Heart right ventricle (tissue), 16 donors: ENCODE measurements around the gene IRF2BP2. TPM values are rescaled to one million over a fixed set of nuclear protein-coding genes. Genes with fewer than 3 reads are reported as not detected.

Experiments
- ATAC-seq, 8 donors: fragments of 200-7000 bp; cut with Tn5 transposase; one replicate each; pipeline ENCODE4 v1.9.1; 2020; ENCODE audit warnings: mild to moderate bottlenecking in 8 of 8, moderate library complexity in 8 of 8, moderate number of reproducible peaks in 1 of 8
- DNase-seq, 2 donors: peaks; one replicate each; pipeline ENCODE4 v3.0.0-alpha.2; 2020
- H3K27ac ChIP-seq, 10 donors: fragments of 200-600 bp; sonication (generic) in 2 of 10; one replicate each; pipeline versions ENCODE4 v1.5.0 to v1.8.0; 2020 to 2022; ENCODE audit warnings: mild to moderate bottlenecking in 3 of 10
- H3K27me3 ChIP-seq, 7 donors: fragments of 200-600 bp; one replicate each; pipeline ENCODE4 v1.8.0; 2021 to 2022; ENCODE audit warnings: mild to moderate bottlenecking in 2 of 7
- H3K36me3 ChIP-seq, 9 donors: fragments of 200-600 bp; sonication (generic) in 1 of 9; one replicate each; pipeline versions ENCODE4 v1.5.0 to v1.8.0; 2020 to 2022; ENCODE audit warnings: mild to moderate bottlenecking in 2 of 9
- H3K4me1 ChIP-seq, 9 donors: fragments of 200-600 bp; sonication (generic) in 1 of 9; one replicate each; pipeline versions ENCODE4 v1.5.0 to v1.8.0; 2020 to 2022; ENCODE audit warnings: mild to moderate bottlenecking in 4 of 9
- H3K4me3 ChIP-seq, 10 donors: fragments of 200-600 bp; sonication (generic) in 2 of 10; one replicate each; pipeline versions ENCODE4 v1.5.0 to v1.8.0; 2020 to 2022; ENCODE audit warnings: mild to moderate bottlenecking in 7 of 10, moderate library complexity in 2 of 10
- H3K9me3 ChIP-seq, 11 donors: fragments of 200-600 bp in 10 of 11; sonication (generic) in 2 of 11; one replicate each; pipeline versions ENCODE4 v1.5.0 to v1.8.0; 2013 to 2022; ENCODE audit warnings: mild to moderate bottlenecking in 2 of 11, control low read depth in 1 of 11, moderate library complexity in 1 of 11
- WGBS, 2 donors: extraction: QIAGEN DNeasy Blood & Tissue Kit; methylation state at CpG; one replicate each; pipeline ENCODE4 v1.1.7; 2013; ENCODE audit warnings: inconsistent platforms in 1 of 2; 5-methylcytosine and 5-hydroxymethylcytosine counted together
- intact Hi-C, 10 donors: fragments of 100-400 bp; cut with DNase I; formaldehyde crosslinking; loops; one replicate each; pipeline versions ENCODE4 v1.11.1 to v1.14.2; 2022
- polyA plus RNA-seq, 2 donors: library from polyadenylated mRNA; stranded (reverse); fragments of 200-250 nt; gene quantifications; one replicate each; pipeline ENCODE4 v1.2.3, GENCODE V29; 2013
- total RNA-seq, 10 donors: library from RNA; stranded (reverse); fragmentation: NEBNext Ultra II Directional in 3 of 10; extraction: Animal tissue kit (Norgen Biotek cat#: 25700) in 3 of 10; gene quantifications; one replicate each; pipeline versions ENCODE4 v1.2.1 to v1.2.4, GENCODE V29; 2021 to 2023
- TF ChIP-seq, protein P1 (sequence below), 9 donors: fragments of 200-600 bp; sonication (generic) in 2 of 9; IDR thresholded peaks; one replicate each; pipeline versions ENCODE4 v1.5.0 to v1.8.0; 2021 to 2022; ENCODE audit warnings: antibody characterized with exemption in 9 of 9, mild to moderate bottlenecking in 5 of 9, moderate library complexity in 1 of 9
- donor health status: Arrhythmogenic right ventricular cardiomyopathy.
- donor health status: ischemic (EF 13 %, LVEDD 7.1; RV severe dilation, severe dysfunction).
- donor health status: healthy with polysubstance abuse.
- donor health status: DM: no; HTN: yes; CAD: no.
- donor health status: DM: no; HTN: no; CAD: no.
- donor health status: ischemic (EF 25% LVEDD 6.9; RV normal size, moderate dysfunction).
- donor health status: ischemic (EF 25% LVEDD 5.7; RV mildly dilated, moderate dysfunction).
- donor health status: healthy.
- donor health status: DM: yes; HTN: yes; CAD: no.
- donor health status: Ischemic cardiomyopathy.
- donor health status: ischemic (EF 35%, LVEDD 5.7; RV mildly dilated, moderate dysfunction).
- donor health status: nonischemic (EF 11% LVEDD 7.7; RV severe dilation, severe dysfunction).
- donor health status: DM: yes; HTN: yes; CAD: no.
- donor health status: PGD.
- donor health status: ischemic (EF 29% LVEDD 5.4; RV normal size, mild dysfunction).
- donor health status: nonischemic (EF 23%, LVEDD 6.1; RV moderate dilation, normal function).

The IRF2BP2 gene
- total and polyA plus RNA-seq, 12 donors, result 50.6 to 181 (median 101) TPM

- Histone ChIP-seq H3K9me3 (no peaks in the 10 kb centered on the region), H3K27ac (no peak overlapping the region), H3K36me3 (no peaks in the 10 kb centered on the region), H3K4me3 (no peak overlapping the region), H3K27me3 (no peaks in the 10 kb centered on the region), H3K4me1 (peaks cover 0 to 32% (median 20%) of the 10 kb centered on the region in 9 donors)
- ATAC-seq (no peak), DNase-seq (no peak)
- intact Hi-C loops, result no loop called here
- TF ChIP-seq, protein P1, sequence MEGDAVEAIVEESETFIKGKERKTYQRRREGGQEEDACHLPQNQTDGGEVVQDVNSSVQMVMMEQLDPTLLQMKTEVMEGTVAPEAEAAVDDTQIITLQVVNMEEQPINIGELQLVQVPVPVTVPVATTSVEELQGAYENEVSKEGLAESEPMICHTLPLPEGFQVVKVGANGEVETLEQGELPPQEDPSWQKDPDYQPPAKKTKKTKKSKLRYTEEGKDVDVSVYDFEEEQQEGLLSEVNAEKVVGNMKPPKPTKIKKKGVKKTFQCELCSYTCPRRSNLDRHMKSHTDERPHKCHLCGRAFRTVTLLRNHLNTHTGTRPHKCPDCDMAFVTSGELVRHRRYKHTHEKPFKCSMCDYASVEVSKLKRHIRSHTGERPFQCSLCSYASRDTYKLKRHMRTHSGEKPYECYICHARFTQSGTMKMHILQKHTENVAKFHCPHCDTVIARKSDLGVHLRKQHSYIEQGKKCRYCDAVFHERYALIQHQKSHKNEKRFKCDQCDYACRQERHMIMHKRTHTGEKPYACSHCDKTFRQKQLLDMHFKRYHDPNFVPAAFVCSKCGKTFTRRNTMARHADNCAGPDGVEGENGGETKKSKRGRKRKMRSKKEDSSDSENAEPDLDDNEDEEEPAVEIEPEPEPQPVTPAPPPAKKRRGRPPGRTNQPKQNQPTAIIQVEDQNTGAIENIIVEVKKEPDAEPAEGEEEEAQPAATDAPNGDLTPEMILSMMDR (IDR thresholded peaks at IDR 0.05), result no peak
- 96 to 98% methylated on average over 10 of the region's 10 CpGs for WGBS, 2 donors
These were observed 54.5 kb downstream of the IRF2BP2 start for GRCh38 chr1:234555390-234556024.

GRCh38 chr1:234554698-234555311 lies 55.2 kb downstream of the IRF2BP2 start:
- Histone ChIP-seq H3K9me3 (no peaks in the 10 kb centered on the region), H3K27me3 (no peaks in the 10 kb centered on the region), H3K4me3 (no peak overlapping the region), H3K4me1 (peaks cover 0 to 37% (median 23%) of the 10 kb centered on the region in 9 donors), H3K36me3 (no peaks in the 10 kb centered on the region), H3K27ac (peak overlapping the region in 3 of 10 donors; percentile 3 to 78 (median 63))
- intact Hi-C loops, result no loop called here
- 75 to 79% methylated on average over 13 of the region's 13 CpGs for WGBS, 2 donors
- TF ChIP-seq, protein P1 (IDR thresholded peaks at IDR 0.05), result no peak
- ATAC-seq (peak in 2 of 8 donors; percentile 10 to 15), DNase-seq (no peak)

Other genes starting within 250 kb of the IRF2BP2 start
- 10 to 100 TPM; 23.4 to 48.4 (median 29.1) TPM for gene COA6, start 236.7 kb downstream of the IRF2BP2 start, total RNA-seq
- gene COA6, start 236.7 kb downstream of the IRF2BP2 start, polyA plus RNA-seq, result 10 to 100 TPM; 95.3 to 98.5 TPM
- gene TARBP1, start 131.0 kb downstream of the IRF2BP2 start, total RNA-seq, result 10 to 100 TPM in 3 of 10 donors, 1 to 10 TPM in 7; 6.9 to 11.7 (median 9.0) TPM
- gene TARBP1, start 131.0 kb downstream of the IRF2BP2 start, polyA plus RNA-seq, result 10 to 100 TPM in 1 of 2 donors, 1 to 10 TPM in 1; 4.6 to 49.9 TPM